ENCODE data around the gene BLVRA. TPM values are rescaled to one million over a fixed set of nuclear protein-coding genes. Genes with fewer than 3 reads are reported as not detected.
"Not testable (repeated sequence)": the region's sequence is repeated elsewhere in the genome, so short reads cannot be mapped to it uniquely, and the experiment has no call there.

The BLVRA gene
- total RNA-seq, 1 experiment from 2014 or later: 40.7 TPM

DNA sequence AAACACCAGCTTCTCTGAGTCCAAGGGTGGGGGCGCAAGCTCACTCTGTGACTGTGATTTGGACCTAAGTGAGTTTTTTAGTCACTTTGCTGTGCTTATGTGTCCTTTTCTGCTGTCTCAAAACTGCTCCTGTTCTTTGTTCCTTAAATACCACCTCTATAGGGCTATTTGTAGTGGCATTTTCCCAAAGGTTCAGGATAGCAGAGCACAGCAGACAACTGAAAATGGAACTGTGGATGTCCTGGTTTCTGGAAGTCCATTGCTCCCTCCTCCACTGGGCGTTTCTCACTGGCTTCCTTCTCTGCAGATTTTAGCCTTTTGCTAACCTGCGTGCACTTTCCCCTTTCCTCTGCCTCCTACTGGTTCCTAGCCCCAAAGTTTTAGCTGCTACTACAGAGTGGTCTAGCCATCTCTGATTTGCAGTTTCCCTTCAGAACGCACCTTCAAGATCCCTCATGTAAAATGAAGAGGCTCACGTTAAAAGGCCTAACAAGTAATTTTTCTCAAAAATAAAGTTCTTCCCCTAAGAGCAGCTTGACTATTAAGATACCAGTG is 25.6 kb downstream of the BLVRA start:
- Histone ChIP-seq H3K23ac (ENCODE audit: insufficient read length, low read depth, low read length) (no peak overlapping the region), H2AFZ (ENCODE audit: low read length) (no peak overlapping the region), H3K27ac (ENCODE audit: insufficient read length, low read depth, low read length) (no peak overlapping the region), H3K14ac (ENCODE audit: insufficient read depth, low read length) (no peak overlapping the region), H3K18ac (ENCODE audit: insufficient read length, low read depth, low read length) (no peak overlapping the region), H3K4me1 (ENCODE audit: insufficient read depth, low read length) (no peaks in the 10 kb centered on the region), H3T11ph (ENCODE audit: low read length) (no peak overlapping the region), H2AK5ac (ENCODE audit: insufficient read length, low read length) (no peak overlapping the region), H4K8ac (replicated peaks; ENCODE audit: insufficient read length, low read depth, low read length) (no peak overlapping the region), H3K79me1 (ENCODE audit: insufficient read depth, low read depth, low read length, poor library complexity, severe bottlenecking) (no peaks in the 10 kb centered on the region), H3K9ac (ENCODE audit: extremely low read depth, insufficient read length, low read length) (no peak overlapping the region), H3K4ac (ENCODE audit: low read depth, low read length) (no peak overlapping the region), H3K9me3 (ENCODE audit: control insufficient read depth, low read depth, low read length) (peaks cover 4% of the 10 kb centered on the region), H3K27me3 (ENCODE audit: insufficient read depth, low read length) (0 out of 2 replicates have a peak, but pooled peaks cover 2% of the 10 kb centered on the region), H4K91ac (ENCODE audit: insufficient read length, low read depth, low read length) (no peak overlapping the region), H3K23me2 (ENCODE audit: insufficient read length, low read depth, low read length, poor library complexity, severe bottlenecking) (no peaks in the 10 kb centered on the region), H3K4me2 (ENCODE audit: insufficient read depth, insufficient read length, low read length) (no peak overlapping the region), H2BK120ac (ENCODE audit: low read depth, low read length, poor library complexity, severe bottlenecking) (no peak overlapping the region), H2BK20ac (ENCODE audit: low read depth, low read length, poor library complexity, severe bottlenecking) (no peak overlapping the region), H4K20me1 (ENCODE audit: control insufficient read depth, insufficient read depth, insufficient read length) (no peaks in the 10 kb centered on the region), H3K79me2 (ENCODE audit: insufficient read depth, low read length) (no peaks in the 10 kb centered on the region), H2BK12ac (ENCODE audit: insufficient read length, low read depth, low read length) (no peak overlapping the region), H4K5ac (ENCODE audit: insufficient read length, low read depth, low read length) (no peak overlapping the region), H2BK5ac (ENCODE audit: insufficient read length, low read length) (no peak overlapping the region), H3K56ac (ENCODE audit: insufficient read length, low read depth, low read length) (no peak overlapping the region), H2BK15ac (ENCODE audit: low read depth, low read length) (no peak overlapping the region)
- DNase-seq: no peak
- no peaks in the 10 kb centered on the region for H3K4me1 Mint-ChIP-seq
- TF ChIP-seq, protein P1, sequence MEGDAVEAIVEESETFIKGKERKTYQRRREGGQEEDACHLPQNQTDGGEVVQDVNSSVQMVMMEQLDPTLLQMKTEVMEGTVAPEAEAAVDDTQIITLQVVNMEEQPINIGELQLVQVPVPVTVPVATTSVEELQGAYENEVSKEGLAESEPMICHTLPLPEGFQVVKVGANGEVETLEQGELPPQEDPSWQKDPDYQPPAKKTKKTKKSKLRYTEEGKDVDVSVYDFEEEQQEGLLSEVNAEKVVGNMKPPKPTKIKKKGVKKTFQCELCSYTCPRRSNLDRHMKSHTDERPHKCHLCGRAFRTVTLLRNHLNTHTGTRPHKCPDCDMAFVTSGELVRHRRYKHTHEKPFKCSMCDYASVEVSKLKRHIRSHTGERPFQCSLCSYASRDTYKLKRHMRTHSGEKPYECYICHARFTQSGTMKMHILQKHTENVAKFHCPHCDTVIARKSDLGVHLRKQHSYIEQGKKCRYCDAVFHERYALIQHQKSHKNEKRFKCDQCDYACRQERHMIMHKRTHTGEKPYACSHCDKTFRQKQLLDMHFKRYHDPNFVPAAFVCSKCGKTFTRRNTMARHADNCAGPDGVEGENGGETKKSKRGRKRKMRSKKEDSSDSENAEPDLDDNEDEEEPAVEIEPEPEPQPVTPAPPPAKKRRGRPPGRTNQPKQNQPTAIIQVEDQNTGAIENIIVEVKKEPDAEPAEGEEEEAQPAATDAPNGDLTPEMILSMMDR (conservative IDR thresholded peaks at IDR 0.05): no peak
- H3K9me3 Mint-ChIP-seq: peaks cover 12 to 14% of the 10 kb centered on the region in 2 experiments
- H3K36me3 Mint-ChIP-seq (ENCODE audit: insufficient read depth in 1 of 3, low read depth in 3 of 3): peaks cover 17 to 20% (median 20%) of the 10 kb centered on the region in 3 experiments
- H3K4me3 Mint-ChIP-seq: no peak overlapping the region
- peak overlapping the region in 1 of 3 experiments; percentile 49; a peak in 1 of 7 replicates for H3K27ac Mint-ChIP-seq
- no peaks in the 10 kb centered on the region; the same call in none of the 2 replicates for H3K27me3 Mint-ChIP-seq (ENCODE audit: low read depth)
- no CpG with 5 or more reads among the region's 5 CpGs for WGBS (ENCODE audit: extremely low coverage, insufficient read length, low lambda C conversion rate)

DNA sequence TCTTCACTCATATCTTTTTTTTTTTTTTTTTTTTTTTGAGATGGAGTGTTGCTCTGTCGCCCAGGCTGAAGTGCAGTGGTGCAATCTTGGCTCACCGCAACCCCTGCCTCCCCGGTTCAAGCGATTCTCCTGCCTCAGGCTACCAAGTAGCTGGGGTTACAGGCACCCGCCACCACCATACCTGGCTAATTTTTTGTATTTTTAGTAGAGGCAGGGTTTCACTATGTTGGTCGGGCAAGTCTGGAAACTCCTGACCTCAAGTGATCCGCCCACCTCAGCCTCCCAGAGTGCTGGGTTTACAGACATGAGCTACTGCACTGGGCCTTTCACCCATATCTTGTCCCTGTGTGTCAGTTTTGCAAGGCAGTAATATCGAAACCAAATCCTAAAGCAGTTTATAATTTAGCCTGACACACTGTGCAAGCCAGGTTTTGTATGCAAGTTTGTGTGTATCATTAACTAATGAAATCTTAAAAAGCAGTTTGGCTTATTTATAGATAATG is 26.2 kb downstream of the BLVRA start:
- H2BK12ac ChIP-seq (ENCODE audit: insufficient read length, low read depth, low read length); H3K14ac ChIP-seq (ENCODE audit: insufficient read depth, low read length); H3K27ac Mint-ChIP-seq; H3T11ph ChIP-seq (ENCODE audit: low read length); H2BK120ac ChIP-seq (ENCODE audit: low read depth, low read length, poor library complexity, severe bottlenecking); DNase-seq; H2BK5ac ChIP-seq (ENCODE audit: insufficient read length, low read length); H3K56ac ChIP-seq (ENCODE audit: insufficient read length, low read depth, low read length); H3K23ac ChIP-seq (ENCODE audit: insufficient read length, low read depth, low read length); H3K9me3 Mint-ChIP-seq; H4K91ac ChIP-seq (ENCODE audit: insufficient read length, low read depth, low read length); H2BK20ac ChIP-seq (ENCODE audit: low read depth, low read length, poor library complexity, severe bottlenecking); H3K4me2 ChIP-seq (ENCODE audit: insufficient read depth, insufficient read length, low read length); H3K4me3 Mint-ChIP-seq; H3K9ac ChIP-seq (ENCODE audit: extremely low read depth, insufficient read length, low read length); H3K4me1 ChIP-seq (ENCODE audit: insufficient read depth, low read length); H4K5ac ChIP-seq (ENCODE audit: insufficient read length, low read depth, low read length); H4K8ac ChIP-seq (replicated peaks; ENCODE audit: insufficient read length, low read depth, low read length); H2BK15ac ChIP-seq (ENCODE audit: low read depth, low read length); H3K79me1 ChIP-seq (ENCODE audit: insufficient read depth, low read depth, low read length, poor library complexity, severe bottlenecking); H3K23me2 ChIP-seq (ENCODE audit: insufficient read length, low read depth, low read length, poor library complexity, severe bottlenecking); H3K27ac ChIP-seq (ENCODE audit: insufficient read length, low read depth, low read length); H3K27me3 ChIP-seq (ENCODE audit: insufficient read depth, low read length); H2AK5ac ChIP-seq (ENCODE audit: insufficient read length, low read length); H3K4ac ChIP-seq (ENCODE audit: low read depth, low read length); H3K18ac ChIP-seq (ENCODE audit: insufficient read length, low read depth, low read length); H4K20me1 ChIP-seq (ENCODE audit: control insufficient read depth, insufficient read depth, insufficient read length); H3K9me3 ChIP-seq (ENCODE audit: control insufficient read depth, low read depth, low read length); H3K4me1 Mint-ChIP-seq; H2AFZ ChIP-seq (ENCODE audit: low read length); H3K27me3 Mint-ChIP-seq (ENCODE audit: low read depth); H3K79me2 ChIP-seq (ENCODE audit: insufficient read depth, low read length): not testable (repeated sequence)
- peaks cover 15 to 20% (median 15%) of the 10 kb centered on the region in 3 experiments for H3K36me3 Mint-ChIP-seq (ENCODE audit: insufficient read depth in 1 of 3, low read depth in 3 of 3)
- WGBS (ENCODE audit: extremely low coverage, insufficient read length, low lambda C conversion rate): no CpG with 5 or more reads among the region's 8 CpGs

Measured in H9 (cell line).